PC-3 (cell line): Measurements from ENCODE around the gene GK.

Experiments used
- EZH2 ChIP-seq: fragments of 300-600 bp; sonication (generic); IDR thresholded peaks from one replicate; pipeline ENCODE4 v1.6.1; 2017; ENCODE audit warnings: antibody characterized with exemption, mild to moderate bottlenecking, low read length; ENCODE audit not compliant: unreplicated experiment
- TF ChIP-seq, protein P1 (sequence below): fragments of 300-600 bp; sonication (generic); conservative IDR thresholded peaks from 2 replicates; pipeline ENCODE4 v1.5.1; 2017; ENCODE audit warnings: antibody characterized with exemption, low read depth, mild to moderate bottlenecking, low read length

DNA sequence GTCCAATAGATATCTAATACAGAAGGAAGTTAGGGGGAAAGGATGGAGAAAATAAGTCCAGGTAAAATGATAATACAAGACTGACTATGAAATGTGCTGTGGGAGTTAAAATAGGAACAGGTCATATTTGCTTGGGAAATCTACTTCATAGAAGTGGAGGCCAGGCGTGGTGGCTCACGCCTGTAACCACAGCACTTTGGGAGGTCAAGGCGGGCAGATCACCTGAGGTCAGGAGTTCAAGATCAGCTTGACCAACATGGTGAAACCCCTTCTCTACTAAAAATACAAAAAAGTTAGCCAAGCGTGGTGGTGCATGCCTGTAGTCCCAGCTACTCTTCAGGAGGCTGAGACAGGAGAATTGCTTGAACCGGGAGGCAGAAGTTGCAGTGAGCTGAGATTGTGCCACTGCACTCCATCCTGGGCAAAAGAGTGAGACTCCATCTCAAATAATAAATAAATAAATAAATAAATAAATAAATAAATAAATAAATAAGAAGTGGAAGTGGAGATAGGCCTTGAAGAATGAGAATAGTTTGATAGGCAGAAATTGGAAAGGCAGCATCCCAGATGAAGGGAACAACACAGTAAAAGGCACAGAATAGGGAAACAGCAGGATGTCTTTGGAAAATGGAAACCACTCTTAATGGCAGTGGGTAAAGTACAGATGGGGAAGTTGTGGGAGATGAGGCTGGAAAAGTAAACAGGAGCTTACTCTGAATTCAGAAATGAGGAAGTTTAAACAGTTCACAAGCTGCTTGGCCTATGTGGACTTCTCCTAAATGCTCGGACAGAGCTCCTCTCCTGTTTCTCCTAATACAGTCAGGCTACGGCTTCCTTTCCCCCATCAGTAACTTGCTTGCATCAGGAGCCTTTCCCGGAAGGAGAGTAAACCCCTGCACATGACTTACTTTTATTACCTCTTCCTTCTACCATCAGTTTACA is 15.1 kb upstream of the GK start:
- TF ChIP-seq, protein P1, sequence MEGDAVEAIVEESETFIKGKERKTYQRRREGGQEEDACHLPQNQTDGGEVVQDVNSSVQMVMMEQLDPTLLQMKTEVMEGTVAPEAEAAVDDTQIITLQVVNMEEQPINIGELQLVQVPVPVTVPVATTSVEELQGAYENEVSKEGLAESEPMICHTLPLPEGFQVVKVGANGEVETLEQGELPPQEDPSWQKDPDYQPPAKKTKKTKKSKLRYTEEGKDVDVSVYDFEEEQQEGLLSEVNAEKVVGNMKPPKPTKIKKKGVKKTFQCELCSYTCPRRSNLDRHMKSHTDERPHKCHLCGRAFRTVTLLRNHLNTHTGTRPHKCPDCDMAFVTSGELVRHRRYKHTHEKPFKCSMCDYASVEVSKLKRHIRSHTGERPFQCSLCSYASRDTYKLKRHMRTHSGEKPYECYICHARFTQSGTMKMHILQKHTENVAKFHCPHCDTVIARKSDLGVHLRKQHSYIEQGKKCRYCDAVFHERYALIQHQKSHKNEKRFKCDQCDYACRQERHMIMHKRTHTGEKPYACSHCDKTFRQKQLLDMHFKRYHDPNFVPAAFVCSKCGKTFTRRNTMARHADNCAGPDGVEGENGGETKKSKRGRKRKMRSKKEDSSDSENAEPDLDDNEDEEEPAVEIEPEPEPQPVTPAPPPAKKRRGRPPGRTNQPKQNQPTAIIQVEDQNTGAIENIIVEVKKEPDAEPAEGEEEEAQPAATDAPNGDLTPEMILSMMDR: no peak
- no peak for TF ChIP-seq EZH2
